HL-60 (cell line): ENCODE measurements around the gene PPIG.

Source experiments
- DNase-seq, 2 experiments: peaks; one replicate each; pipeline ENCODE4 v3.0.0-alpha.2; 2010 to 2020; ENCODE audit warnings: low read depth in 1 of 2, low spot score in 1 of 2
- H3K27ac ChIP-seq: fragments of 250-450 bp; sonication (Bioruptor Pico); replicated peaks from 2 replicates; pipeline ENCODE4 v1.5.1; 2020; ENCODE audit warnings: mild to moderate bottlenecking, moderate library complexity
- H3K27me3 ChIP-seq: fragments of 250-450 bp; sonication (Bioruptor Pico); 2 replicates; pipeline ENCODE4 v1.5.1; 2021; ENCODE audit warnings: mild to moderate bottlenecking, moderate library complexity; ENCODE audit not compliant: insufficient read depth, poor library complexity, severe bottlenecking
- H3K4me3 ChIP-seq: replicated peaks from 2 replicates; pipeline ENCODE4 v1.5.1; 2011; ENCODE audit warnings: mild to moderate bottlenecking, control low read depth, low read length; ENCODE audit not compliant: insufficient read depth
- GABPA ChIP-seq: IDR thresholded peaks from 2 replicates; pipeline ENCODE4 v1.6.1; 2012; ENCODE audit warnings: low read depth
- POLR2AphosphoS5 ChIP-seq: IDR thresholded peaks from 2 replicates; pipeline ENCODE4 v1.6.1; 2012; ENCODE audit warnings: low read depth
- SPI1 ChIP-seq: IDR thresholded peaks from 2 replicates; pipeline ENCODE4 v1.6.1; 2012; ENCODE audit warnings: low read depth, mild to moderate bottlenecking, borderline replicate concordance
- TF ChIP-seq, protein P1 (sequence below): IDR thresholded peaks from 2 replicates; pipeline ENCODE4 v1.6.1; 2012; ENCODE audit warnings: low read depth; ENCODE audit not compliant: insufficient replicate concordance
- TF ChIP-seq, protein P2 (sequence below): IDR thresholded peaks from one replicate; pipeline ENCODE4 v1.5.1; 2011; ENCODE audit warnings: low read length, control low read depth, inconsistent platforms; ENCODE audit not compliant: insufficient read depth

PPIG gene

DNA sequence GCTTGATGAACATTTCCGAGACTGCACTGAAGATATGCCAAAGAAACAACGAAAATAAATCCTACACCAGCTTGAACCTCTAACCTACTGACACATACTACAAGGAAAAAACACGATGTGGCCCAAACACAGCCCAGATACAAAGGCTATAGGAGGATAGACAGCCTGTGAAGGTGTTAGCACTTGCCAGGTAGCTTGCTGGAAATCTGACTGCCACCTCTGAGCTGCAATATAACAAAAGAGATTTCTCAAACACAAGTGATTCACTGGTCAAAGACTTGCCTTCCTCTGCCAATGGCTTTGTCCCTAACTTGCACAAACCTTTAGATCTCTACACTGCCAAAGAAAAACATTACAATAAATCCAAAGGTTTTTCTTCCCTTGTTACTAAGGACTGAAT is 89.0 kb downstream of the PPIG start:
- Histone ChIP-seq H3K27ac (no peak overlapping the region), H3K27me3 (no peaks in the 10 kb centered on the region), H3K4me3 (no peak overlapping the region)
- TF ChIP-seq, protein P1, sequence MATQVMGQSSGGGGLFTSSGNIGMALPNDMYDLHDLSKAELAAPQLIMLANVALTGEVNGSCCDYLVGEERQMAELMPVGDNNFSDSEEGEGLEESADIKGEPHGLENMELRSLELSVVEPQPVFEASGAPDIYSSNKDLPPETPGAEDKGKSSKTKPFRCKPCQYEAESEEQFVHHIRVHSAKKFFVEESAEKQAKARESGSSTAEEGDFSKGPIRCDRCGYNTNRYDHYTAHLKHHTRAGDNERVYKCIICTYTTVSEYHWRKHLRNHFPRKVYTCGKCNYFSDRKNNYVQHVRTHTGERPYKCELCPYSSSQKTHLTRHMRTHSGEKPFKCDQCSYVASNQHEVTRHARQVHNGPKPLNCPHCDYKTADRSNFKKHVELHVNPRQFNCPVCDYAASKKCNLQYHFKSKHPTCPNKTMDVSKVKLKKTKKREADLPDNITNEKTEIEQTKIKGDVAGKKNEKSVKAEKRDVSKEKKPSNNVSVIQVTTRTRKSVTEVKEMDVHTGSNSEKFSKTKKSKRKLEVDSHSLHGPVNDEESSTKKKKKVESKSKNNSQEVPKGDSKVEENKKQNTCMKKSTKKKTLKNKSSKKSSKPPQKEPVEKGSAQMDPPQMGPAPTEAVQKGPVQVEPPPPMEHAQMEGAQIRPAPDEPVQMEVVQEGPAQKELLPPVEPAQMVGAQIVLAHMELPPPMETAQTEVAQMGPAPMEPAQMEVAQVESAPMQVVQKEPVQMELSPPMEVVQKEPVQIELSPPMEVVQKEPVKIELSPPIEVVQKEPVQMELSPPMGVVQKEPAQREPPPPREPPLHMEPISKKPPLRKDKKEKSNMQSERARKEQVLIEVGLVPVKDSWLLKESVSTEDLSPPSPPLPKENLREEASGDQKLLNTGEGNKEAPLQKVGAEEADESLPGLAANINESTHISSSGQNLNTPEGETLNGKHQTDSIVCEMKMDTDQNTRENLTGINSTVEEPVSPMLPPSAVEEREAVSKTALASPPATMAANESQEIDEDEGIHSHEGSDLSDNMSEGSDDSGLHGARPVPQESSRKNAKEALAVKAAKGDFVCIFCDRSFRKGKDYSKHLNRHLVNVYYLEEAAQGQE: no peak
- TF ChIP-seq, protein P2, sequence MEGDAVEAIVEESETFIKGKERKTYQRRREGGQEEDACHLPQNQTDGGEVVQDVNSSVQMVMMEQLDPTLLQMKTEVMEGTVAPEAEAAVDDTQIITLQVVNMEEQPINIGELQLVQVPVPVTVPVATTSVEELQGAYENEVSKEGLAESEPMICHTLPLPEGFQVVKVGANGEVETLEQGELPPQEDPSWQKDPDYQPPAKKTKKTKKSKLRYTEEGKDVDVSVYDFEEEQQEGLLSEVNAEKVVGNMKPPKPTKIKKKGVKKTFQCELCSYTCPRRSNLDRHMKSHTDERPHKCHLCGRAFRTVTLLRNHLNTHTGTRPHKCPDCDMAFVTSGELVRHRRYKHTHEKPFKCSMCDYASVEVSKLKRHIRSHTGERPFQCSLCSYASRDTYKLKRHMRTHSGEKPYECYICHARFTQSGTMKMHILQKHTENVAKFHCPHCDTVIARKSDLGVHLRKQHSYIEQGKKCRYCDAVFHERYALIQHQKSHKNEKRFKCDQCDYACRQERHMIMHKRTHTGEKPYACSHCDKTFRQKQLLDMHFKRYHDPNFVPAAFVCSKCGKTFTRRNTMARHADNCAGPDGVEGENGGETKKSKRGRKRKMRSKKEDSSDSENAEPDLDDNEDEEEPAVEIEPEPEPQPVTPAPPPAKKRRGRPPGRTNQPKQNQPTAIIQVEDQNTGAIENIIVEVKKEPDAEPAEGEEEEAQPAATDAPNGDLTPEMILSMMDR: no peak
- TF ChIP-seq POLR2AphosphoS5: no peak
- TF ChIP-seq SPI1: no peak
- TF ChIP-seq GABPA: no peak
- no peak for DNase-seq

DNA sequence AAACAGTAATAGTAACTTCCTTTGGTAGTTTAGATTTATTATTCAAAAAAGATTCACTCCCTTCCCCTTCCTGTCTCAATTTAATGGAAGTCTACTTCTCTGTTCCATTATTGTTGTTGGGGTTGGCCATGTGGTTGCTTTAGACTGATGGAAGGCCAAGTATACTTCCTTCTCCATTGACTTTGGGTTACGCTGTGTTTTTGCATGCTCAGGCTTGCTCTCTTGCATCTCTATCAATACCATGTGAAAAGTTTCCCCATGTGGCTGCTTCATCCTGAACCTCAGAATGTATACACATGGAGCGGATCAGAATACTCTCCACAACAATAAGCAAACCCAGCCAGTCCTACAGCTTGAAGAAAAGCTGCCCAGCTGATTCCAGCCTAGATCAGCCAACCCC is 89.8 kb downstream of the PPIG start:
- no peak for DNase-seq
- Histone ChIP-seq H3K27me3 (no peaks in the 10 kb centered on the region), H3K27ac (no peak overlapping the region), H3K4me3 (no peak overlapping the region)
- TF ChIP-seq, protein P1: no peak

DNA sequence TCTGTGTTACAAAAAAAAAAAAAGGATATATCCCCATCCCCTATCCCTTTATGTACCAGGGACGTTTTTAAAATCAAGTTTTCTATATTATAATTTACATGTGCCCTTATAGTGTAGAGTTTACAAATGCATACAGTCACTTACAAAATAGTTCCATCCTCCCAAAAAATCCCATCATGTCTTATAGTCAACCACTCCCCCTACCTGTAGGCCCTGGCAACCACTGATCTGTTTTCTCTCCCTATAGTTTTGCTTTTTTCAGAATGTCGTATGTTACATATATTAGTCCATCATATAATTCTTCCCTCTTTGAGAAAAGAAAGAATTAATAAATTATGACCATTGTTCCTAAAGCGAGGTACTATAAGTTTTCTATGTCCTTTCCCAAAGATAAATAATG is 92.2 kb downstream of the PPIG start:
- no peak overlapping the region for H3K27ac ChIP-seq
- no peak for DNase-seq
- TF ChIP-seq POLR2AphosphoS5 (no peak), GABPA (no peak), SPI1 (no peak)
- TF ChIP-seq, protein P2: no peak
- TF ChIP-seq, protein P1: no peak
- H3K27me3 ChIP-seq: no peaks in the 10 kb centered on the region
- no peak overlapping the region for H3K4me3 ChIP-seq

DNA sequence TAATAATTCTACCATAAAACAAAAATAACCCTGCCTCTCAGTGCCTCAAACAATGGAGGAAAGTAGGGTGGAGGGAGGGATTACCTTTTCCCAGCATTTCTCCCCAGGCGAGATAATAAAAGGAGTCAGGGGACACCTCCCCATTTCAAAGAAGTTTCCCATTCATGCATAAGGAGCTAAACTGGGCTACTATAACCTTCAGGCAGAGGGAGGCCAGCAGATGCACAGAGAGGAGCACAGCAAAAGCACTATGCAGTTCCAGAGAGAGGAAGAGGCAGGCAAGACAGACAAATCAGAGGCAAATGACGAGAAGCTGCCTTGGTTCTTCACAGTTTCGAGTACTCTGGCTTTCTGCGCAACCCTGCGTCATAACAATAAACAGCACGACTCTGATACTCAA is 92.7 kb downstream of the PPIG start:
- Histone ChIP-seq H3K27ac (no peak overlapping the region), H3K4me3 (no peak overlapping the region), H3K27me3 (no peaks in the 10 kb centered on the region)
- TF ChIP-seq, protein P1: no peak
- no peak for DNase-seq
